C4-2B (cell line): ENCODE results near the gene MET.

ENCODE experiments used
- CTCF ChIP-seq: fragments of 450-650 bp; conservative IDR thresholded peaks from 2 replicates; pipeline ENCODE4 v1.5.1; 2017; ENCODE audit warnings: mild to moderate bottlenecking
- ZFX ChIP-seq: fragments of 450-650 bp; IDR thresholded peaks from 2 replicates; pipeline ENCODE4 v1.6.1; 2017

GRCh38 chr7:116806046-116806944 is 134.3 kb downstream of the MET start:
- TF ChIP-seq CTCF (no peak), ZFX (no peak)
